HEK293T (cell line): Measurements from ENCODE around the gene PTPRG.

Experiments
- ARNT ChIP-seq: fragments of 450-650 bp; IDR thresholded peaks from 2 replicates; pipeline ENCODE4 v1.6.1; 2017; ENCODE audit warnings: mild to moderate bottlenecking
- BHLHE40 ChIP-seq: fragments of 450-650 bp; IDR thresholded peaks from 2 replicates; pipeline ENCODE4 v1.6.1; 2016; ENCODE audit warnings: mild to moderate bottlenecking, moderate library complexity, borderline replicate concordance
- FOXM1 ChIP-seq: fragments of 450-650 bp; IDR thresholded peaks from 2 replicates; pipeline ENCODE4 v1.6.1; 2017; ENCODE audit warnings: mild to moderate bottlenecking, borderline replicate concordance
- HDGF ChIP-seq: fragments of 450-650 bp; IDR thresholded peaks from 2 replicates; pipeline ENCODE4 v1.6.1; 2017; ENCODE audit warnings: antibody characterized with exemption, borderline replicate concordance
- NFRKB ChIP-seq: fragments of 450-650 bp; IDR thresholded peaks from 2 replicates; pipeline ENCODE4 v1.6.1; 2016; ENCODE audit warnings: mild to moderate bottlenecking, moderate library complexity
- SUZ12 ChIP-seq: fragments of 450-650 bp; IDR thresholded peaks from 2 replicates; pipeline ENCODE4 v1.6.1; 2016; ENCODE audit warnings: mild to moderate bottlenecking
- ZNF384 ChIP-seq: fragments of 450-650 bp; IDR thresholded peaks from 2 replicates; pipeline ENCODE4 v1.6.1; 2016

DNA sequence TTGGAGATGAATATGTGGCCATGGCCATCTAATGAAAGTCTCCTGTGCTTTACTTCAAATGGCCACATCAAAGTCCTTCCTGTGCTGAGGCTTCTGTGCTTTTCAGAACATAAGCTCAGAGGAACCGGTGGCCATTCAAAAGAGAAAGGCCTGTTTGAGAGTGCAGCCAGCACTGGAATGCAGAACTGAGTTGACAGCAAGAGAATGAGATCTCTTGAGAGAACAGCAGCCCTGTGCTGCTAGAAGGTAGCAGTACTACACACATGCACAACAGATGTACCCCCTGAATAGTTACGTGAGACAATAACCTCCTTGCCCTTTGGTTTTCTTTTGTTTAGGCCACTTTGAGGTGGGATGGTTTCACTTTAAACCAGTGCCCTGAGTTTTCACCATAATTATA lies 292.5 kb downstream of the PTPRG start:
- TF ChIP-seq NFRKB (no peak), ARNT (no peak), SUZ12 (no peak), ZNF384 (no peak), HDGF (no peak), FOXM1 (no peak), BHLHE40 (no peak)
